Measurements from ENCODE around the gene ARL4A.

The ARL4A gene

GRCh38 chr7:12703881-12704280, 16.4 kb downstream of the ARL4A start:
- no peak for DNase-seq (ENCODE audit: low spot score)

GRCh38 chr7:12705878-12706277, 18.4 kb downstream of the ARL4A start:
- DNase-seq (ENCODE audit: low spot score), result no peak

- no peak for DNase-seq (ENCODE audit: low spot score)
These were observed 19.6 kb downstream of the ARL4A start for GRCh38 chr7:12706900-12707536.

GRCh38 chr7:12708314-12708713, 20.9 kb downstream of the ARL4A start:
- no peak for DNase-seq (ENCODE audit: low spot score)

GRCh38 chr7:12709726-12710502, 22.5 kb downstream of the ARL4A start:
- no peak for DNase-seq (ENCODE audit: low spot score)

GRCh38 chr7:12711124-12711523, 23.7 kb downstream of the ARL4A start:
- DNase-seq (ENCODE audit: low spot score), result no peak

- no peak for DNase-seq (ENCODE audit: low spot score)
These were observed 24.8 kb downstream of the ARL4A start for GRCh38 chr7:12712236-12712635.

GRCh38 chr7:12713625-12714378, 26.4 kb downstream of the ARL4A start:
- DNase-seq (ENCODE audit: low spot score), result no peak

GRCh38 chr7:12714379-12714737, 26.9 kb downstream of the ARL4A start:
- DNase-seq (ENCODE audit: low spot score), result no peak

GRCh38 chr7:12715372-12716133, 28.1 kb downstream of the ARL4A start:
- no peak for DNase-seq (ENCODE audit: low spot score)

GRCh38 chr7:12716134-12716681, 28.8 kb downstream of the ARL4A start:
- no peak for DNase-seq (ENCODE audit: low spot score)

- DNase-seq (ENCODE audit: low spot score), result no peak
These were observed 29.3 kb downstream of the ARL4A start for GRCh38 chr7:12716722-12717121.

GRCh38 chr7:12719141-12719919, 31.9 kb downstream of the ARL4A start:
- DNase-seq (ENCODE audit: low spot score), result no peak

- DNase-seq (ENCODE audit: low spot score), result no peak
These were observed 32.8 kb downstream of the ARL4A start for GRCh38 chr7:12719981-12720865.

- DNase-seq (ENCODE audit: low spot score), result no peak
These were observed 33.9 kb downstream of the ARL4A start for GRCh38 chr7:12721286-12721830.

- DNase-seq (ENCODE audit: low spot score), result no peak
These were observed 34.7 kb downstream of the ARL4A start for GRCh38 chr7:12722136-12722535.

- no peak for DNase-seq (ENCODE audit: low spot score)
These were observed 35.5 kb downstream of the ARL4A start for GRCh38 chr7:12722636-12723605.

- no peak for DNase-seq (ENCODE audit: low spot score)
These were observed 38.3 kb downstream of the ARL4A start for GRCh38 chr7:12725575-12726316.

Data from NAMALWA (cell line).